ENCODE measurements around the gene UBAP1L. TPM values are rescaled to one million over a fixed set of nuclear protein-coding genes. Genes with fewer than 3 reads are reported as not detected.
"Not testable (repeated sequence)": the region's sequence is repeated elsewhere in the genome, so short reads cannot be mapped to it uniquely, and the experiment has no call there.

Gene UBAP1L
- total RNA-seq, 2 donors from 2014 or later, result 7.8 to 8.4 TPM

DNA sequence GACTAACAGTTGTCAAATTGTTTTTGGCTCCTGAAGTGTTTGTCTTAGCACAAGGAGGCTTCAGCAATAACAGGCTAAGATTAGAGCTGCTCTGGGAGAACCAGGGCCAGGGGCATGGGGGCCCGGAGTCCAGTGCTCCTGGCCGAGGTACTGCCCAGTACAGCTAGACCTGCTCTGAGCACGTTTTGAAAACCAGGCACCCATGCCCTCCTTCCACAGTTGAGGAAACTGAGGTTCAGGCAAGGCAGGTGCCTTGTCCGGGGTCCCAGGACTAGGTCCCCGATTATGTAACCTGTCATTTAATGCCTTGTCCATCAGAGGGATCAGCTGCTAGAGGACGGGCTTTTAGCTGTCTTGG, 19.3 kb downstream of the UBAP1L start:
- Mint-ChIP-seq H3K36me3 (ENCODE audit: low read depth) (peaks cover 8% of the 10 kb centered on the region), H3K4me3 (no peak overlapping the region), H3K27ac (no peak overlapping the region), H3K27me3 (no peaks in the 10 kb centered on the region), H3K4me1 (peaks cover 8% of the 10 kb centered on the region)
- no peak for DNase-seq
- ATAC-seq, result no peak
- H3K9me3 ChIP-seq (ENCODE audit: control insufficient read depth, low read length, poor library complexity, severe bottlenecking), result no peaks in the 10 kb centered on the region

GRCh38 chr15:65095011-65095746, 19.8 kb downstream of the UBAP1L start:
- DNase-seq, result no peak
- peaks cover 8% of the 10 kb centered on the region for H3K36me3 Mint-ChIP-seq (ENCODE audit: low read depth)
- H3K27ac Mint-ChIP-seq, result no peak overlapping the region
- H3K9me3 ChIP-seq (ENCODE audit: control insufficient read depth, low read length, poor library complexity, severe bottlenecking), result no peaks in the 10 kb centered on the region
- H3K27me3 Mint-ChIP-seq, result no peaks in the 10 kb centered on the region
- ATAC-seq, result no peak
- H3K4me3 Mint-ChIP-seq, result no peak overlapping the region
- peaks cover 8% of the 10 kb centered on the region for H3K4me1 Mint-ChIP-seq

- no peak overlapping the region for H3K4me3 Mint-ChIP-seq
- no peak for DNase-seq
- H3K27ac Mint-ChIP-seq, result no peak overlapping the region
- no peaks in the 10 kb centered on the region for H3K27me3 Mint-ChIP-seq
- peaks cover 8% of the 10 kb centered on the region for H3K4me1 Mint-ChIP-seq
- H3K9me3 ChIP-seq (ENCODE audit: control insufficient read depth, low read length, poor library complexity, severe bottlenecking), result no peaks in the 10 kb centered on the region
- H3K36me3 Mint-ChIP-seq (ENCODE audit: low read depth), result peaks cover 8% of the 10 kb centered on the region
- no peak for ATAC-seq
Observed at GRCh38 chr15:65094294-65094995, 20.6 kb downstream of the UBAP1L start.

GRCh38 chr15:65093793-65094170, 21.2 kb downstream of the UBAP1L start:
- ATAC-seq; H3K4me1 Mint-ChIP-seq; H3K27ac Mint-ChIP-seq; DNase-seq; H3K36me3 Mint-ChIP-seq (ENCODE audit: low read depth); H3K9me3 ChIP-seq (ENCODE audit: control insufficient read depth, low read length, poor library complexity, severe bottlenecking); H3K4me3 Mint-ChIP-seq; H3K27me3 Mint-ChIP-seq: not testable (repeated sequence)

- DNase-seq (no peak), ATAC-seq (no peak)
- no peak overlapping the region for H3K27ac Mint-ChIP-seq
- no peaks in the 10 kb centered on the region for H3K27me3 Mint-ChIP-seq
- H3K36me3 Mint-ChIP-seq (ENCODE audit: low read depth), result peaks cover 6% of the 10 kb centered on the region
- H3K9me3 ChIP-seq (ENCODE audit: control insufficient read depth, low read length, poor library complexity, severe bottlenecking), result no peaks in the 10 kb centered on the region
- H3K4me3 Mint-ChIP-seq, result no peak overlapping the region
- H3K4me1 Mint-ChIP-seq, result peaks cover 4% of the 10 kb centered on the region
Observed at GRCh38 chr15:65092911-65093792, 21.8 kb downstream of the UBAP1L start.

- no peaks in the 10 kb centered on the region for H3K9me3 ChIP-seq (ENCODE audit: control insufficient read depth, low read length, poor library complexity, severe bottlenecking)
- H3K27ac Mint-ChIP-seq, result no peak overlapping the region
- peaks cover 3% of the 10 kb centered on the region for H3K36me3 Mint-ChIP-seq (ENCODE audit: low read depth)
- H3K4me3 Mint-ChIP-seq, result no peak overlapping the region
- H3K27me3 Mint-ChIP-seq, result no peaks in the 10 kb centered on the region
- DNase-seq (no peak), ATAC-seq (no peak)
- peaks cover 5% of the 10 kb centered on the region for H3K4me1 Mint-ChIP-seq
Observed at GRCh38 chr15:65091946-65092770, 22.8 kb downstream of the UBAP1L start.

GRCh38 chr15:65089206-65089824, 25.7 kb downstream of the UBAP1L start:
- H3K36me3 Mint-ChIP-seq (ENCODE audit: low read depth), result peaks cover 3% of the 10 kb centered on the region
- DNase-seq (no peak), ATAC-seq (no peak)
- H3K4me1 Mint-ChIP-seq, result peaks cover 3% of the 10 kb centered on the region
- no peaks in the 10 kb centered on the region for H3K9me3 ChIP-seq (ENCODE audit: control insufficient read depth, low read length, poor library complexity, severe bottlenecking)
- H3K4me3 Mint-ChIP-seq, result no peak overlapping the region
- no peak overlapping the region for H3K27ac Mint-ChIP-seq
- peaks cover 6% of the 10 kb centered on the region for H3K27me3 Mint-ChIP-seq

DNA sequence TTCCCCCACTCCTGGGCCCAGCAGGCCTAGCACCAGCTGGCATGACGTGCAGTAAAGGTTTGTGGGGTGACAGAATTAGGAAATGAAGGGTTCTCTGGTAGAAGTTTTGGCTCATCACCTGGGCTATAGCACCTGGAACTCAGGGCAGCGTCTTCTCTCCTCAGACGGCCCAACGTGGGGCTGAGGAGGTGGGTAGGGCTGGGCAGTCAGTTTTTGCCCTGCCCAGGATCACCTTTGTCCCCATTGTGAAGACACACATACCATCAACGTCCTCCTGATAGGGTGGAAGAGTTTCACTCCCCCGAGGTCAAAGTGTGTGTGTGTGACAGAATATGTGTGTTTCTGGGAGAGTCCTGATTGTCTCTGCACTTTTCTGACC, 26.4 kb downstream of the UBAP1L start:
- peaks cover 6% of the 10 kb centered on the region for H3K4me1 Mint-ChIP-seq
- H3K9me3 ChIP-seq (ENCODE audit: control insufficient read depth, low read length, poor library complexity, severe bottlenecking), result no peaks in the 10 kb centered on the region
- H3K27ac Mint-ChIP-seq, result no peak overlapping the region
- H3K27me3 Mint-ChIP-seq, result peaks cover 13% of the 10 kb centered on the region
- H3K4me3 Mint-ChIP-seq, result no peak overlapping the region
- no peak for DNase-seq
- H3K36me3 Mint-ChIP-seq (ENCODE audit: low read depth), result no peaks in the 10 kb centered on the region
- ATAC-seq, result no peak

DNA sequence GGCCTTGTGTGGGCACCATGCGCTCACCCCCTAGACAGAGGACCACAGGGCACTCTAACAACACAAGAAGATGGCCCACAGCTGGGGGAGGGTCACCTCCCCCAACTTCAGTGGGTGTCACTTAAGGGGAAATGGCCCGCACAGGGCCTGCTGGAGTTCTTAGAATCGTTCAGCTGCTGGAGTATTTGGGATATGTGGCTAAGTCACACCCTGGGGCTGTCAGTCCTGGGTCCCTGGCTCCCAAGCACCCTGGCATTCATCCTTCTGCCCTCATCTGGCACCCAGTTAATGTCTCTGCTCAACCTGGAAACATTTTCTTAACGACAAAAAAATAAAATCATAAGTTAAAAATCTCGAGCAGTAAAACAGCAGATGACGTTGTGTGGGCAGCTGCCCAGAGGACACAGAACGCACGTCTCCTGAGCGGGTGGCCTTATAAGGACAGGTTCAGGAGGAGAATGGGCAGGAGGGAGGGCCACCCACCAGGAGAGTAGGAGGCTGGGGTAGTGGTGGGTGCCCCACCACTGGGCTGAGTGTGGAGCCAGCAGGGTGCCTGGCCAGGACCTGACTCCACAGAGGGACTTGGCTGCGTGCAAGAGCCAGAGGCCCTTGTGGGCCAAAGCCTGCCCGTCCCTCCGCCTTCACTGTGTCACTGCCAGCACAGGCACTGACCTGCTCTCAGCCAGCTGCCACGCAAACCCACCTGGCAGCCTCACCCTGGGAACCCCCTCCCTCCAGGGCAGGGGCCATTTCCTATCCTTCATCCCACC, 26.9 kb downstream of the UBAP1L start:
- no peak overlapping the region for H3K27ac Mint-ChIP-seq
- DNase-seq (no peak), ATAC-seq (no peak)
- peaks cover 19% of the 10 kb centered on the region for H3K27me3 Mint-ChIP-seq
- H3K36me3 Mint-ChIP-seq (ENCODE audit: low read depth), result no peaks in the 10 kb centered on the region
- peaks cover 6% of the 10 kb centered on the region for H3K4me1 Mint-ChIP-seq
- no peaks in the 10 kb centered on the region for H3K9me3 ChIP-seq (ENCODE audit: control insufficient read depth, low read length, poor library complexity, severe bottlenecking)
- no peak overlapping the region for H3K4me3 Mint-ChIP-seq

DNA sequence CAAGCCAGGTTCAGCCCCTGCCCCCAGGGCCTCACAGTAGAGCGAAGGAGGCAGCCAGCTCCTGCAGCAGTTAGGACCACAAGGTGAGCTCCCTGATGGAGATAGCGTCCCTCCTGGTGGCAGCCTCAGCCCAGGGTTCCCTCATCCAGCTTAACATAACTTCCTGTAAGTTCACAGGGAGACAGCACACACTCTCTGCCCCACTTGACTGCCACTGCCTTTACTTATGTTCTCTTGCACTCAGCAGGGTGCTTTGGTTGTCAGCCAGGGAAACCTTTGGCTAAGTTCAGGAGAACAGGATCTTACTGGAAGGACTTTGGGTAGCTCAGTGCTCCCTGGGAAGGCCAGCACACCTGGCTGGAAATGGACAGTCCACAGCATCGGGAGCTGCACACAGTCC, 27.6 kb downstream of the UBAP1L start:
- no peak for DNase-seq
- no peak overlapping the region for H3K4me3 Mint-ChIP-seq
- peaks cover 25% of the 10 kb centered on the region for H3K27me3 Mint-ChIP-seq
- no peak overlapping the region for H3K27ac Mint-ChIP-seq
- peaks cover 11% of the 10 kb centered on the region for H3K4me1 Mint-ChIP-seq
- H3K36me3 Mint-ChIP-seq (ENCODE audit: low read depth), result peaks cover 4% of the 10 kb centered on the region
- H3K9me3 ChIP-seq (ENCODE audit: control insufficient read depth, low read length, poor library complexity, severe bottlenecking), result no peaks in the 10 kb centered on the region
- ATAC-seq, result no peak

- DNase-seq, result no peak
- Mint-ChIP-seq H3K4me1 (peaks cover 14% of the 10 kb centered on the region), H3K4me3 (no peak overlapping the region), H3K27me3 (peaks cover 30% of the 10 kb centered on the region), H3K36me3 (ENCODE audit: low read depth) (peaks cover 4% of the 10 kb centered on the region), H3K27ac (no peak overlapping the region)
- H3K9me3 ChIP-seq (ENCODE audit: control insufficient read depth, low read length, poor library complexity, severe bottlenecking), result no peaks in the 10 kb centered on the region
- no peak for ATAC-seq
Observed at GRCh38 chr15:65086680-65087111, 28.3 kb downstream of the UBAP1L start.

Measured in T-helper 17 cell (primary cell).